H1 (cell line): Measurements from ENCODE around the gene MAPK1. TPM values are rescaled to one million over a fixed set of nuclear protein-coding genes. Genes with fewer than 3 reads are reported as not detected.

Experiments
- CTCF ChIA-PET: fragments of 300-600 bp; sonication (Branson Sonifier 250); formaldehyde crosslinking; loops from one replicate; lab custom pipeline; 2021; ENCODE audit not compliant: partially characterized antibody; lab: Charles Lee
- POLR2A ChIA-PET: fragments of 300-600 bp; sonication (Branson Sonifier 250); formaldehyde crosslinking; loops from one replicate; lab custom pipeline; 2021; ENCODE audit warnings: inconsistent platforms; ENCODE audit not compliant: partially characterized antibody; lab: Charles Lee
- DNase-seq, 2 experiments: peaks; one replicate each; pipeline versions ENCODE4 v3.0.0 to v3.0.0-alpha.2; 2010 to 2022; ENCODE audit warnings: low spot score in 2 of 2, low read depth in 1 of 2, mixed read lengths in 1 of 2
- FAIRE-seq: peaks from 2 replicates; lab custom pipeline; 2011; peaks lifted over from hg19 to GRCh38; lab: Jason Lieb, UNC
- H2AFZ ChIP-seq: 2 replicates; pipeline ENCODE4 v1.8.1; 2012; ENCODE audit warnings: low read length, inconsistent platforms
- H2AK5ac ChIP-seq: 2 replicates; pipeline ENCODE4 v1.6.1; 2013; ENCODE audit warnings: low read depth, low read length
- H2BK120ac ChIP-seq: replicated peaks from 2 replicates; pipeline ENCODE3; 2013; ENCODE audit warnings: low read depth, low read length, inconsistent platforms
- H2BK12ac ChIP-seq: 2 replicates; pipeline ENCODE4 v1.6.1; 2013; ENCODE audit warnings: low read depth, low read length
- H2BK15ac ChIP-seq: 2 replicates; pipeline ENCODE4 v1.6.1; 2013; ENCODE audit warnings: low read length
- H2BK20ac ChIP-seq: 2 replicates; pipeline ENCODE4 v1.6.1; 2013; ENCODE audit warnings: low read length
- H2BK5ac ChIP-seq: 2 replicates; pipeline ENCODE4 v1.6.1; 2013; ENCODE audit warnings: low read depth, low read length
- H3K14ac ChIP-seq: 2 replicates; pipeline ENCODE4 v1.6.1; 2013; ENCODE audit warnings: inconsistent platforms; ENCODE audit not compliant: insufficient read length
- H3K18ac ChIP-seq: 2 replicates; pipeline ENCODE4 v1.6.1; 2013; ENCODE audit warnings: low read length; ENCODE audit errors: extremely low read depth
- H3K23ac ChIP-seq: 2 replicates; pipeline ENCODE4 v1.6.1; 2013; ENCODE audit warnings: inconsistent platforms; ENCODE audit not compliant: insufficient read length
- H3K23me2 ChIP-seq: 2 replicates; pipeline ENCODE4 v1.6.1; 2013; ENCODE audit warnings: low read depth, low read length
- H3K27ac ChIP-seq: 2 replicates; pipeline ENCODE4 v1.6.1; 2011; ENCODE audit warnings: low read depth, low read length, inconsistent platforms
- H3K27me3 ChIP-seq, 4 experiments: replicated peaks in 1 of 4; 1 replicate in 1 of 4; 2 replicates in 3 of 4; pipeline versions ENCODE4 v1.6.1 to v1.8.1; 2011 to 2013; ENCODE audit warnings: low read length in 3 of 4, mild to moderate bottlenecking in 3 of 4, inconsistent platforms in 2 of 4, mixed read lengths in 2 of 4, moderate library complexity in 1 of 4; ENCODE audit not compliant: control insufficient read depth in 3 of 4, insufficient read depth in 3 of 4; ENCODE audit errors: extremely low read depth in 1 of 4
- H3K36me3 ChIP-seq, 4 experiments: 2 replicates each; pipeline versions ENCODE4 v1.6.1 to v1.8.1; 2011 to 2013; ENCODE audit warnings: mild to moderate bottlenecking in 4 of 4, low read length in 3 of 4, moderate library complexity in 2 of 4, control low read depth in 1 of 4, inconsistent platforms in 1 of 4; ENCODE audit not compliant: insufficient read depth in 4 of 4, control insufficient read depth in 2 of 4
- H3K4ac ChIP-seq: replicated peaks from 2 replicates; pipeline ENCODE3; 2013; ENCODE audit warnings: low read length, low read depth, mixed read lengths, inconsistent platforms; ENCODE audit not compliant: insufficient read length
- H3K4me1 ChIP-seq, 4 experiments: replicated peaks in 1 of 4; 1 replicate in 1 of 4; 2 replicates in 3 of 4; pipeline versions ENCODE4 v1.6.1 to v1.8.1; 2011 to 2013; ENCODE audit warnings: low read length in 3 of 4, inconsistent platforms in 2 of 4, mixed read lengths in 1 of 4; ENCODE audit not compliant: insufficient read depth in 4 of 4, control insufficient read depth in 3 of 4
- H3K4me2 ChIP-seq, 2 experiments: 2 replicates each; pipeline versions ENCODE4 v1.6.1 to v1.8.1; 2011 to 2013; ENCODE audit warnings: low read depth in 2 of 2, low read length in 2 of 2, control low read depth in 1 of 2, inconsistent platforms in 1 of 2, mild to moderate bottlenecking in 1 of 2; ENCODE audit not compliant: insufficient read depth in 1 of 2
- H3K4me3 ChIP-seq, 4 experiments: fragments of 200-600, 300-600 bp in 1 of 4; sonication (generic), shearing (Covaris generic), sonication (Bioruptor Twin) in 1 of 4; 2 replicates each; pipeline versions ENCODE4 v1.5.1 to v1.8.1; 2011 to 2016; ENCODE audit warnings: low read length in 4 of 4, low read depth in 3 of 4, control low read depth in 2 of 4, inconsistent platforms in 2 of 4, mild to moderate bottlenecking in 2 of 4, mixed read lengths in 1 of 4, moderate library complexity in 1 of 4; ENCODE audit not compliant: insufficient read depth in 2 of 4; ENCODE audit errors: extremely low read depth in 1 of 4
- H3K56ac ChIP-seq: replicated peaks from 2 replicates; pipeline ENCODE3; 2013; ENCODE audit warnings: low read depth, mild to moderate bottlenecking, mixed read lengths, low read length, inconsistent platforms; ENCODE audit not compliant: insufficient read length
- H3K79me1 ChIP-seq: 2 replicates; pipeline ENCODE4 v1.6.1; 2013; ENCODE audit warnings: low read depth, low read length, control low read depth
- H3K79me2 ChIP-seq, 2 experiments: 2 replicates each; pipeline versions ENCODE4 v1.6.1 to v1.8.1; 2012 to 2013; ENCODE audit warnings: low read length in 2 of 2, mild to moderate bottlenecking in 2 of 2, inconsistent platforms in 1 of 2; ENCODE audit not compliant: insufficient read depth in 2 of 2, control insufficient read depth in 1 of 2
- H3K9ac ChIP-seq, 4 experiments: replicated peaks in 1 of 4; 1 replicate in 1 of 4; 2 replicates in 3 of 4; pipeline versions ENCODE4 v1.6.1 to v1.8.1; 2011 to 2013; ENCODE audit warnings: low read depth in 3 of 4, low read length in 3 of 4, control low read depth in 2 of 4, mild to moderate bottlenecking in 2 of 4, moderate library complexity in 2 of 4, inconsistent platforms in 1 of 4; ENCODE audit errors: extremely low read depth in 1 of 4
- H3K9me3 ChIP-seq, 2 experiments: 2 replicates each; pipeline versions ENCODE4 v1.6.1 to v1.8.1; 2012 to 2013; ENCODE audit warnings: mild to moderate bottlenecking in 2 of 2, moderate library complexity in 2 of 2, control low read depth in 1 of 2, inconsistent platforms in 1 of 2, low read depth in 1 of 2, low read length in 1 of 2, mixed read lengths in 1 of 2; ENCODE audit not compliant: insufficient read depth in 2 of 2
- H4K20me1 ChIP-seq, 2 experiments: replicated peaks in 1 of 2; 2 replicates each; pipeline versions ENCODE3 to v1.8.1; 2011 to 2013; ENCODE audit warnings: inconsistent platforms in 2 of 2, low read length in 2 of 2, mild to moderate bottlenecking in 1 of 2; ENCODE audit not compliant: insufficient read depth in 2 of 2, control insufficient read depth in 1 of 2
- H4K5ac ChIP-seq: 2 replicates; pipeline ENCODE4 v1.6.1; 2013; ENCODE audit warnings: low read length, low read depth, mixed read lengths, inconsistent platforms; ENCODE audit not compliant: insufficient read length
- H4K8ac ChIP-seq: 2 replicates; pipeline ENCODE4 v1.8.0; 2013; ENCODE audit warnings: mild to moderate bottlenecking, moderate library complexity, low read length, inconsistent platforms; ENCODE audit not compliant: insufficient read depth; ENCODE audit errors: extremely low read depth
- H4K91ac ChIP-seq: replicated peaks from 2 replicates; pipeline ENCODE3; 2013; ENCODE audit warnings: low read length, mixed read lengths, inconsistent platforms; ENCODE audit not compliant: insufficient read length
- ATF3 ChIP-seq: IDR thresholded peaks from 2 replicates; pipeline ENCODE4 v1.6.1; 2011; ENCODE audit warnings: low read depth, mild to moderate bottlenecking, low read length; ENCODE audit not compliant: insufficient read depth
- BACH1 ChIP-seq: IDR thresholded peaks from 2 replicates; pipeline ENCODE4 v1.6.1; 2012; ENCODE audit warnings: low read length, improper control_type of control experiment
- HDAC6 ChIP-seq: IDR thresholded peaks from one replicate; pipeline ENCODE4 v1.7.1; 2012; ENCODE audit warnings: low read depth, mild to moderate bottlenecking, inconsistent platforms, low read length, moderate library complexity
- JUND ChIP-seq: IDR thresholded peaks from 2 replicates; pipeline ENCODE4 v1.6.1; 2011; ENCODE audit warnings: mild to moderate bottlenecking, improper control_type of control experiment, low read length
- MAX ChIP-seq: IDR thresholded peaks from 2 replicates; pipeline ENCODE4 v1.6.1; 2012; ENCODE audit warnings: inconsistent platforms
- POLR2A ChIP-seq, 2 experiments: IDR thresholded peaks; 1 replicate in 1 of 2; 2 replicates in 1 of 2; pipeline ENCODE4 v1.6.1; 2011; ENCODE audit warnings: low read depth in 2 of 2, low read length in 2 of 2, mild to moderate bottlenecking in 2 of 2; ENCODE audit errors: control extremely low read depth in 1 of 2
- SAP30 ChIP-seq: fragments of 300-600 bp; sonication (generic); IDR thresholded peaks from 2 replicates; pipeline ENCODE4 v1.7.1; 2012; ENCODE audit warnings: low read length, moderate library complexity, mild to moderate bottlenecking, inconsistent platforms; ENCODE audit not compliant: insufficient read depth, insufficient replicate concordance
- TAF1 ChIP-seq: IDR thresholded peaks from 2 replicates; pipeline ENCODE4 v1.6.1; 2011; ENCODE audit warnings: mild to moderate bottlenecking, low read depth, low read length
- TBP ChIP-seq: IDR thresholded peaks from 2 replicates; pipeline ENCODE4 v1.6.1; 2011; ENCODE audit warnings: low read depth, low read length, improper control_type of control experiment
- WGBS, 2 experiments: shearing (Covaris generic) in 1 of 2; methylation state at CpG; one replicate each; pipeline versions ENCODE4 v1.1.6 to v1.1.7; 2013 to 2015; ENCODE audit warnings: low lambda C conversion rate in 2 of 2, mixed read lengths in 2 of 2, inconsistent platforms in 1 of 2, low coverage in 1 of 2, missing lambda C conversion rate in 1 of 2; ENCODE audit not compliant: insufficient replicate concordance in 2 of 2, insufficient coverage in 1 of 2, insufficient read length in 1 of 2; ENCODE audit errors: extremely low coverage in 1 of 2, missing lambda C conversion rate in 1 of 2; 5-methylcytosine and 5-hydroxymethylcytosine counted together
- polyA plus RNA-seq, 7 experiments: library from polyadenylated mRNA; depleted of rRNA in 3 of 7; stranded (reverse) in 5 of 7; unstranded in 2 of 7; fragments of >200 nt in 5 of 7; fragments of 200-250 nt in 2 of 7; gene quantifications; 1 replicate in 5 of 7; 2 replicates in 1 of 7; 4 replicates in 1 of 7; pipeline versions ENCODE4 v1.2.1 to v1.2.3, GENCODE V29; 2011 to 2013; ENCODE audit warnings: missing spikeins in 2 of 7, mixed read lengths in 2 of 7
- total RNA-seq: library from RNA; stranded (reverse); fragmentation: NEBNext Ultra II Directional; extraction: Animal tissue kit (Norgen Biotek cat#: 25700); gene quantifications from 2 replicates; pipeline ENCODE4 v1.2.1, GENCODE V29; 2021

The MAPK1 gene
- total and polyA plus RNA-seq, 2 of the 8 experiments (the other 6 are each of a cell fraction or from before 2014, with no cell fraction given), result 28.1 to 101 TPM

GRCh38 chr22:21760640-21761039, 106.8 kb downstream of the MAPK1 start:
- no peak overlapping the region for H3K14ac ChIP-seq
- no peak overlapping the region for H2BK15ac ChIP-seq
- no peak overlapping the region for H3K56ac ChIP-seq
- no peak overlapping the region for H2BK12ac ChIP-seq
- POLR2A ChIA-PET, result interaction anchor here (0.7 kb wide), 1 partner anchor 61 kb away, joined by 3 read pairs; no protein-coding TSS in a partner anchor
- no peaks in the 10 kb centered on the region; the same call in 1 of the 2 replicates for H3K79me1 ChIP-seq
- H3K23me2 ChIP-seq, result no peaks in the 10 kb centered on the region
- H2BK120ac ChIP-seq, result no peak overlapping the region
- H2AFZ ChIP-seq, result no peak overlapping the region
- FAIRE-seq (no peak), DNase-seq (no peak)
- H4K20me1 ChIP-seq, result peaks cover 4 to 7% of the 10 kb centered on the region in 2 experiments
- no peak overlapping the region for H3K9ac ChIP-seq
- H3K4me1 ChIP-seq, result no peaks in the 10 kb centered on the region
- no peaks in the 10 kb centered on the region for H3K79me2 ChIP-seq
- H4K8ac ChIP-seq, result no peak overlapping the region
- no peak for TF ChIP-seq ATF3
- TF ChIP-seq BACH1, result no peak
- no peak for TF ChIP-seq SAP30
- TF ChIP-seq POLR2A (IDR thresholded peaks at IDR 0.05; ENCODE audit: control extremely low read depth in 1 of 2, low read depth in 2 of 2, low read length in 2 of 2), result no peak
- no peak for TF ChIP-seq HDAC6
- no peak for TF ChIP-seq TBP
- no peak for TF ChIP-seq MAX
- no peak for TF ChIP-seq JUND
- TF ChIP-seq TAF1, result no peak
- no peak overlapping the region for H4K5ac ChIP-seq
- H2BK20ac ChIP-seq, result no peak overlapping the region
- CTCF ChIA-PET, result interaction anchor here (1.0 kb wide), 2 partner anchors 67 to 181 kb away, joined by 3 read pairs; no protein-coding TSS in a partner anchor
- no peak overlapping the region for H3K18ac ChIP-seq
- H3K27me3 ChIP-seq, result no peaks in the 10 kb centered on the region
- no peak overlapping the region for H3K27ac ChIP-seq
- H3K4ac ChIP-seq, result no peak overlapping the region
- no peak overlapping the region for H3K4me3 ChIP-seq
- H2AK5ac ChIP-seq, result no peak overlapping the region
- H3K23ac ChIP-seq, result no peak overlapping the region
- H3K36me3 ChIP-seq, result peaks cover 15 to 45% (median 33%) of the 10 kb centered on the region in 4 experiments
- no peaks in the 10 kb centered on the region for H3K9me3 ChIP-seq
- no peak overlapping the region for H3K4me2 ChIP-seq
- H2BK5ac ChIP-seq, result no peak overlapping the region
- WGBS, 2 experiments, result 88% methylated on average over 2 of the region's 2 CpGs; no CpG with 5 or more reads in 1 of the 2 experiments
- H4K91ac ChIP-seq, result no peak overlapping the region
